Memory B cell (primary cell): ENCODE measurements around the gene CST2.
"Not testable (repeated sequence)": the region's sequence is repeated elsewhere in the genome, so short reads cannot be mapped to it uniquely, and the experiment has no call there.

Source experiments
- ATAC-seq: fragments of 150-1000 bp; cut with Tn5 transposase; 2 replicates; pipeline ENCODE4 v1.10.0; 2021; ENCODE audit warnings: low read depth, mild to moderate bottlenecking, moderate library complexity
- DNase-seq, 2 donors: peaks; one replicate each; pipeline ENCODE4 v3.0.0; 2022; ENCODE audit warnings: low spot score in 2 of 2
- H3K27ac Mint-ChIP-seq: one replicate; pipeline ENCODE4 v1.8.0; 2022; ENCODE audit warnings: mild to moderate bottlenecking, moderate library complexity, mixed read lengths
- H3K27me3 Mint-ChIP-seq: one replicate; pipeline ENCODE4 v1.8.0; 2022; ENCODE audit warnings: mixed read lengths
- H3K36me3 Mint-ChIP-seq: one replicate; pipeline ENCODE4 v1.8.0; 2022; ENCODE audit warnings: mild to moderate bottlenecking, mixed read lengths
- H3K4me1 Mint-ChIP-seq: one replicate; pipeline ENCODE4 v1.8.0; 2022; ENCODE audit warnings: mixed read lengths
- H3K4me3 Mint-ChIP-seq: one replicate; pipeline ENCODE4 v1.8.0; 2022; ENCODE audit warnings: mild to moderate bottlenecking, moderate library complexity, mixed read lengths
- H3K9me3 Mint-ChIP-seq: one replicate; pipeline ENCODE4 v1.8.0; 2022; ENCODE audit warnings: mixed read lengths

CST2 gene

DNA sequence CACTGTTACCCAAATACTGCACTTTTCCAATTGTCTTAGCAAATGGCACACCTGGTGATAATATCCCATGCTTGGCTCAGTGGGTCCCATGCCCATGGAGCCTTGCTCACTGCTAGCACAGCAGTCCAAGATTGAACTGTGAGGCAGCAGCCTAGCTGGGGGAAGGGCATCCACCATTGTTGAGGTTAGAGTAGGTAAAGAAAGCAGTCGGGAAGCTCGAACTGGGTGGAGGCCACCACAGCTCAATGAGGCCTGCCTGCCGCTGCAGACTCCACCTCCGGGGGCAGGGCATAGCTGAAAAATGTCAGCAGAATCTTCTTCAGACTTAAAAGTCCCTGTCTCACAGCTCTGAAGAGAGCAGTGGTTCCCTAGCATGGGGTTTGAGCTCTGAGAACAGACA lies 9.2 kb upstream of the CST2 start:
- H3K27ac Mint-ChIP-seq, result no peak overlapping the region
- H3K4me3 Mint-ChIP-seq, result no peak overlapping the region
- no peaks in the 10 kb centered on the region for H3K27me3 Mint-ChIP-seq
- DNase-seq (no peak), ATAC-seq (no peak)
- peaks cover 9% of the 10 kb centered on the region for H3K9me3 Mint-ChIP-seq
- no peaks in the 10 kb centered on the region for H3K36me3 Mint-ChIP-seq
- H3K4me1 Mint-ChIP-seq, result no peaks in the 10 kb centered on the region

- no peak overlapping the region for H3K4me3 Mint-ChIP-seq
- H3K4me1 Mint-ChIP-seq, result no peaks in the 10 kb centered on the region
- no peaks in the 10 kb centered on the region for H3K9me3 Mint-ChIP-seq
- H3K27ac Mint-ChIP-seq, result no peak overlapping the region
- H3K36me3 Mint-ChIP-seq, result no peaks in the 10 kb centered on the region
- ATAC-seq (no peak), DNase-seq (no peak)
- no peaks in the 10 kb centered on the region for H3K27me3 Mint-ChIP-seq
Observed at GRCh38 chr20:23832775-23833513, 6.4 kb upstream of the CST2 start.

GRCh38 chr20:23831961-23832360 lies 5.4 kb upstream of the CST2 start:
- ATAC-seq, H3K27ac Mint-ChIP-seq, H3K4me3 Mint-ChIP-seq, H3K36me3 Mint-ChIP-seq, H3K4me1 Mint-ChIP-seq, DNase-seq, H3K9me3 Mint-ChIP-seq, H3K27me3 Mint-ChIP-seq: not testable (repeated sequence)

- H3K4me3 Mint-ChIP-seq, result no peak overlapping the region
Observed at GRCh38 chr20:23823621-23824324, 2.8 kb downstream of the CST2 start.

DNA sequence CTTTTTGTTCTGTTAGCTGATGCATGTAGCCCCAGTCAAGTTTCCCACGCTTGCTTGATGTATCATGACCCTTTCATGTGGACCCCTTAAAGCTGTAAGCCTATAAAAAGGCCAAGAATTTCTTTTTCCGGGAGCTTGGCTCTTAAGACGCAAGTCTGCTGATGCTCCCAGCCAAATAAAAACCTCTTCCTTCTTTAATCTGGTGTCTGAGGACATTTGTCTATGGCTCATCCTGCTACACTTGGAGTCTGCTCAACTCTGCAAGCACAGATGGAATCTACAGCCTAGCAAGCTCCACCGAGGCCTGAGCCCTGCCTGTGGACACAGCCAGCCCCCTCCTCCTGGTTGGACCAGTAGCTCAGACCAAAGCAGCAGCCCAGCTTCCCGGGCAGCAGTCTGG lies 3.4 kb downstream of the CST2 start:
- DNase-seq (no peak), ATAC-seq (no peak)
- Mint-ChIP-seq H3K4me3 (no peak overlapping the region), H3K36me3 (no peaks in the 10 kb centered on the region), H3K9me3 (no peaks in the 10 kb centered on the region), H3K4me1 (no peaks in the 10 kb centered on the region), H3K27me3 (peaks cover 6% of the 10 kb centered on the region), H3K27ac (no peak overlapping the region)

More at GRCh38 chr20:23823621-23824324, 2.8 kb downstream of the CST2 start:
- no peak for DNase-seq
- Mint-ChIP-seq H3K27ac (no peak overlapping the region), H3K36me3 (no peaks in the 10 kb centered on the region), H3K9me3 (no peaks in the 10 kb centered on the region), H3K27me3 (peaks cover 6% of the 10 kb centered on the region), H3K4me1 (no peaks in the 10 kb centered on the region)
- ATAC-seq, result no peak

DNA sequence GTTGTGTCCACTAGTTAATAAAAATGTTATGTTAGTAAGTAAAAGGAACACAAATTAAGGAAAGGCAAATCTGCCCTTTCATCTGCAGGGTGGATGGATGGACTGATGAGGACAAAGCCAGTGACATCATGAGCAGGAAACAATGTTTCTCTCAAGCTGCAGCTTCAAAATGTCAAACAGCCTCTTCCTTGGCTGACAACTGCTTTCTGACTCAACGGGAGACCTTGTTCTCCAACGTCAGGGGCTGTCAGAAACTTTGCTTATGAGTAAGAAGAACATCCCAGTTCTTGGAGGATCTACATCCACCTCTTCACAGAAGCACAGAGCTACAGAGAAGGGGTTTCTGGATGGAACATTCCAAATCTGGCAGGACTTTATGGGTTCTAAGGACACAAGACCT lies 6.0 kb downstream of the CST2 start:
- no peak overlapping the region for H3K27ac Mint-ChIP-seq
- no peak overlapping the region for H3K4me3 Mint-ChIP-seq

DNA sequence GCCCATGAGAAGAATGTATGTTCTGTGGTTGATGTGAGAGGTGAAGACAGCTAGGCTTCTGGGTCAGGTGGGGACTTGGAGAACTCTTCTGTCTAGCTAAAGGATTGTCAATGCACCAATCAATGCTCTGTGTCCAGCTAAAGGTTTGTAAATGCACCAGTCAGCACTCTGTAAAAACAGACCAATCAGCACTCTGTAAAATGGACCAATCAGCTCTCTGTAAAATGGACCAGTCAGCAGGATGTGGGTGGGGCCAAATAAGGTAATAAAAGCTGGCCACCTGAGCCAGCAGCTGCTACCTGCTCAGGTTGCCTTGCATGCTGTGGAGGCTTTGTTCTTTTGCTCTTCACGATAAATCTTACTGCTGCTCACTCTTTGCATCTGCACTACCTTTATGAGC lies 15.0 kb downstream of the CST2 start:
- not testable (repeated sequence) for ATAC-seq, H3K4me3 Mint-ChIP-seq, H3K36me3 Mint-ChIP-seq, H3K4me1 Mint-ChIP-seq, H3K27ac Mint-ChIP-seq, DNase-seq, H3K9me3 Mint-ChIP-seq, H3K27me3 Mint-ChIP-seq

More for the DNA sequence above, 6.0 kb downstream of the CST2 start:
- Mint-ChIP-seq H3K27me3 (peaks cover 2% of the 10 kb centered on the region), H3K4me1 (no peaks in the 10 kb centered on the region), H3K36me3 (no peaks in the 10 kb centered on the region), H3K9me3 (no peaks in the 10 kb centered on the region)
- no peak for ATAC-seq
- no peak for DNase-seq

DNA sequence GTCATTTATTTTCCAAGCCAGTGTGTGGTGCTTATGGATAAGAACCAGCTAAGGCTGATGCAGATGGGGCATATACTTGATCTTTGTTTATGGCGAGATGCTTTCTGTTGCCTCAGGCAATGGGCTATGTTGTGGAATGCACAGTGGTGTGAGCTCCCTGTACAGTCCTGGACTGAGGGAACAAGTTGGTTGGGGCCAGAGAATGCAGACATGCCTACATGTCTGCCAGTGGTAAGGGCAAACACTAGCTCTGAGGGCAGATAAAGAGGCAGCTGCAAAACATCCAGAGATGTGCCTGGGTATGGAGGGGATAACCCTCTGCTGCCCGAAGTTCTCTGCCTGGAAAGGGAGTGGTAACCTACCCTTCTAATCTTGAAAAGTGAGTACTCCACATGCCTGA lies 16.2 kb downstream of the CST2 start:
- not testable (repeated sequence) for ATAC-seq, H3K36me3 Mint-ChIP-seq, H3K9me3 Mint-ChIP-seq, H3K27ac Mint-ChIP-seq, DNase-seq, H3K27me3 Mint-ChIP-seq, H3K4me1 Mint-ChIP-seq, H3K4me3 Mint-ChIP-seq

GRCh38 chr20:23800865-23801264 lies 25.7 kb downstream of the CST2 start:
- Mint-ChIP-seq H3K27me3 (peaks cover 2% of the 10 kb centered on the region), H3K4me3 (no peak overlapping the region), H3K4me1 (no peaks in the 10 kb centered on the region), H3K9me3 (peaks cover 2% of the 10 kb centered on the region), H3K27ac (no peak overlapping the region), H3K36me3 (no peaks in the 10 kb centered on the region)
- no peak for DNase-seq
- ATAC-seq, result no peak

- H3K27ac Mint-ChIP-seq, DNase-seq, ATAC-seq, H3K4me1 Mint-ChIP-seq, H3K36me3 Mint-ChIP-seq, H3K4me3 Mint-ChIP-seq, H3K9me3 Mint-ChIP-seq, H3K27me3 Mint-ChIP-seq: not testable (repeated sequence)
Observed at GRCh38 chr20:23799216-23799847, 27.2 kb downstream of the CST2 start.

DNA sequence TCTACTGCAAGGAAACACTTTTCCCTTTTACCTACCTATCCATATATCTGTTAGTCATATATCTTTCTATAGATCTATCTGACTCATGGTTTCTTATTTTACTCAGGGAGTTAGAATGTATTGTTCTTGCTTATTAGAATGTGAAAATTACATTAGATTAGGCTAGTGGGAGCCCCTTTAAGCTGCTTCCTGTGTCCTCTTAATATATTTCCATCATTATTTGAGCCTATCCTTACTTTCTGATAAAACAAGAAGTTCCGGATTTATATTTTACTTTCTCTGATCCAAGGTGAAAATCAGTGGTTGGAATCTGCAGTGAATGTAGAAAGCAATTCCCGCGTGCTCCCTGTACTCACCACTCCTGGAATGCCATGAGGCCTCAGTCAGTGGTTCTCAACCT lies 31.0 kb downstream of the CST2 start:
- Mint-ChIP-seq H3K27ac (no peak overlapping the region), H3K36me3 (no peaks in the 10 kb centered on the region), H3K27me3 (peaks cover 4% of the 10 kb centered on the region), H3K4me1 (no peaks in the 10 kb centered on the region), H3K4me3 (no peak overlapping the region), H3K9me3 (no peaks in the 10 kb centered on the region)
- DNase-seq (no peak), ATAC-seq (no peak)

GRCh38 chr20:23794841-23795240 lies 31.7 kb downstream of the CST2 start:
- peaks cover 4% of the 10 kb centered on the region for H3K27me3 Mint-ChIP-seq
- no peak for ATAC-seq
- no peaks in the 10 kb centered on the region for H3K4me1 Mint-ChIP-seq
- H3K9me3 Mint-ChIP-seq, result no peaks in the 10 kb centered on the region
- no peak overlapping the region for H3K4me3 Mint-ChIP-seq
- no peak overlapping the region for H3K27ac Mint-ChIP-seq
- DNase-seq, result no peak
- no peaks in the 10 kb centered on the region for H3K36me3 Mint-ChIP-seq

DNA sequence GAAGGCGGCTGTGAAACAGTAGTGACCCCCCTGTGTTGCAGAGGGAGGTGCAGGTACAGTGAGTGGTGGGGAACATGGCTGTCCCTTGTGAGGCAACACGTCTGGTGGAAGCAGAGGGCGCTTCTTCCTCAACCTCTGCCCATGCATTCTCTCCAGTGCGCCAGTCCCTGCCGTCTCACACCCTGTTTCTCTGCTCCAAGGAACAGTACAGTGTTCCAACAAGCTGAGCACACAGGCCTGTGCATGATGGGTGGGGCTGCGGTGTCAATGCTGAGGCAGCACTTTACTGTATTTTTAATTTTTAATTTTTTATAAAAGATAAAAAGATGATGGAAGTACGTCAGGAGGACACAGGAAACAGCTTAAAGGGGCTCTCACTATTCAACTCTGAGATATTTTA lies 32.5 kb downstream of the CST2 start:
- Mint-ChIP-seq H3K4me1 (no peaks in the 10 kb centered on the region), H3K9me3 (no peaks in the 10 kb centered on the region), H3K27ac (no peak overlapping the region), H3K27me3 (peaks cover 4% of the 10 kb centered on the region), H3K4me3 (no peak overlapping the region), H3K36me3 (no peaks in the 10 kb centered on the region)
- no peak for DNase-seq
- ATAC-seq, result no peak

GRCh38 chr20:23783447-23783846 lies 43.1 kb downstream of the CST2 start:
- no peaks in the 10 kb centered on the region for H3K4me1 Mint-ChIP-seq
- H3K9me3 Mint-ChIP-seq, result peaks cover 1% of the 10 kb centered on the region
- no peak overlapping the region for H3K27ac Mint-ChIP-seq
- peaks cover 2% of the 10 kb centered on the region for H3K36me3 Mint-ChIP-seq
- peaks cover 1% of the 10 kb centered on the region for H3K27me3 Mint-ChIP-seq
- ATAC-seq, result no peak
- no peak overlapping the region for H3K4me3 Mint-ChIP-seq
- no peak for DNase-seq
